T-helper 1 cell treated with Interleukin-12 subunit alpha and Interleukin-12 subunit beta and Interleukin-4 antibody, amounts not matched to agents 30 μg/mL and 1 μg/mL, for 36 hours (primary cell): ENCODE results near the gene ATOSA.

Source experiments
- H3K27ac Mint-ChIP-seq: one replicate; pipeline ENCODE4 v1.8.0; 2021; ENCODE audit warnings: mild to moderate bottlenecking, mixed read lengths
- H3K27me3 Mint-ChIP-seq: one replicate; pipeline ENCODE4 v1.8.0; 2021; ENCODE audit warnings: low read depth, mixed read lengths
- H3K36me3 Mint-ChIP-seq: one replicate; pipeline ENCODE4 v1.8.0; 2021; ENCODE audit warnings: low read depth, mixed read lengths
- H3K4me1 Mint-ChIP-seq: one replicate; pipeline ENCODE4 v1.8.0; 2021; ENCODE audit warnings: low read depth, mixed read lengths
- H3K4me3 Mint-ChIP-seq: one replicate; pipeline ENCODE4 v1.8.0; 2021; ENCODE audit warnings: mild to moderate bottlenecking, moderate library complexity, mixed read lengths
- H3K9me3 Mint-ChIP-seq: one replicate; pipeline ENCODE4 v1.8.0; 2021; ENCODE audit warnings: mixed read lengths

ATOSA gene

GRCh38 chr15:52679232-52680040 is at the start of gene ATOSA:
TSS of gene ATOSA (minus strand) at chr15:52679388. CDS start at chr15:52678021, 1,367 bp downstream.
- Mint-ChIP-seq H3K9me3 (no peaks in the 10 kb centered on the region), H3K27ac (peak within 1 kb of the TSS; percentile 100), H3K27me3 (no peaks in the 10 kb centered on the region), H3K36me3 (peaks cover 9% of the 10 kb centered on the region), H3K4me1 (peaks cover 32% of the 10 kb centered on the region), H3K4me3 (peak within 1 kb of the TSS; percentile 86)

- Mint-ChIP-seq H3K36me3 (no peaks in the 10 kb centered on the region), H3K4me3 (no peak overlapping the region), H3K27me3 (no peaks in the 10 kb centered on the region), H3K9me3 (no peaks in the 10 kb centered on the region), H3K27ac (no peak overlapping the region), H3K4me1 (peaks cover 22% of the 10 kb centered on the region)
Measured at GRCh38 chr15:52728899-52729298, 49.7 kb upstream of the ATOSA start.

- Mint-ChIP-seq H3K27ac (no peak overlapping the region), H3K9me3 (no peaks in the 10 kb centered on the region), H3K27me3 (peaks cover 2% of the 10 kb centered on the region), H3K4me3 (no peak overlapping the region), H3K4me1 (peaks cover 13% of the 10 kb centered on the region), H3K36me3 (no peaks in the 10 kb centered on the region)
Measured at GRCh38 chr15:52727815-52728214, 48.6 kb upstream of the ATOSA start.

- Mint-ChIP-seq H3K9me3 (no peaks in the 10 kb centered on the region), H3K4me3 (no peak overlapping the region), H3K27me3 (peaks cover 4% of the 10 kb centered on the region), H3K27ac (no peak overlapping the region), H3K4me1 (peaks cover 13% of the 10 kb centered on the region), H3K36me3 (no peaks in the 10 kb centered on the region)
Measured at GRCh38 chr15:52726195-52726594, 47.0 kb upstream of the ATOSA start.

GRCh38 chr15:52718551-52718950 is 39.4 kb upstream of the ATOSA start:
- Mint-ChIP-seq H3K27ac (no peak overlapping the region), H3K27me3 (peaks cover 4% of the 10 kb centered on the region), H3K4me3 (no peak overlapping the region), H3K9me3 (no peaks in the 10 kb centered on the region), H3K36me3 (no peaks in the 10 kb centered on the region), H3K4me1 (no peaks in the 10 kb centered on the region)

- Mint-ChIP-seq H3K4me1 (no peaks in the 10 kb centered on the region), H3K9me3 (no peaks in the 10 kb centered on the region), H3K27me3 (peaks cover 3% of the 10 kb centered on the region), H3K4me3 (no peak overlapping the region), H3K27ac (no peak overlapping the region), H3K36me3 (no peaks in the 10 kb centered on the region)
Measured at GRCh38 chr15:52717924-52718323, 38.7 kb upstream of the ATOSA start.

- Mint-ChIP-seq H3K4me3 (no peak overlapping the region), H3K9me3 (no peaks in the 10 kb centered on the region), H3K36me3 (no peaks in the 10 kb centered on the region), H3K27ac (no peak overlapping the region), H3K4me1 (no peaks in the 10 kb centered on the region), H3K27me3 (no peaks in the 10 kb centered on the region)
Measured at GRCh38 chr15:52717481-52717880, 38.3 kb upstream of the ATOSA start.

- Mint-ChIP-seq H3K27ac (no peak overlapping the region), H3K9me3 (no peaks in the 10 kb centered on the region), H3K36me3 (no peaks in the 10 kb centered on the region), H3K27me3 (no peaks in the 10 kb centered on the region), H3K4me1 (no peaks in the 10 kb centered on the region), H3K4me3 (no peak overlapping the region)
Measured at GRCh38 chr15:52716536-52716935, 37.3 kb upstream of the ATOSA start.

- peaks cover 2% of the 10 kb centered on the region for H3K4me1 Mint-ChIP-seq
- no peak overlapping the region for H3K27ac Mint-ChIP-seq
- H3K36me3 Mint-ChIP-seq: no peaks in the 10 kb centered on the region
- H3K27me3 Mint-ChIP-seq: no peaks in the 10 kb centered on the region
- H3K4me3 Mint-ChIP-seq: no peak overlapping the region
- H3K9me3 Mint-ChIP-seq: no peaks in the 10 kb centered on the region
Measured at GRCh38 chr15:52715411-52715810, 36.2 kb upstream of the ATOSA start.

GRCh38 chr15:52714968-52715367 is 35.8 kb upstream of the ATOSA start:
- Mint-ChIP-seq H3K4me1 (peaks cover 2% of the 10 kb centered on the region), H3K4me3 (no peak overlapping the region), H3K9me3 (no peaks in the 10 kb centered on the region), H3K27ac (no peak overlapping the region), H3K36me3 (no peaks in the 10 kb centered on the region), H3K27me3 (no peaks in the 10 kb centered on the region)

GRCh38 chr15:52710708-52711389 is 31.7 kb upstream of the ATOSA start:
- Mint-ChIP-seq H3K27me3 (peaks cover 4% of the 10 kb centered on the region), H3K9me3 (no peaks in the 10 kb centered on the region), H3K4me1 (peaks cover 2% of the 10 kb centered on the region), H3K36me3 (no peaks in the 10 kb centered on the region), H3K4me3 (no peak overlapping the region), H3K27ac (no peak overlapping the region)

GRCh38 chr15:52710050-52710707 is 31.0 kb upstream of the ATOSA start:
- Mint-ChIP-seq H3K27ac (no peak overlapping the region), H3K9me3 (no peaks in the 10 kb centered on the region), H3K36me3 (no peaks in the 10 kb centered on the region), H3K27me3 (peaks cover 4% of the 10 kb centered on the region), H3K4me1 (peaks cover 2% of the 10 kb centered on the region), H3K4me3 (no peak overlapping the region)

- Mint-ChIP-seq H3K36me3 (no peaks in the 10 kb centered on the region), H3K4me1 (peaks cover 2% of the 10 kb centered on the region), H3K9me3 (no peaks in the 10 kb centered on the region), H3K4me3 (no peak overlapping the region), H3K27ac (no peak overlapping the region), H3K27me3 (peaks cover 11% of the 10 kb centered on the region)
Measured at GRCh38 chr15:52709187-52709981, 30.2 kb upstream of the ATOSA start.

GRCh38 chr15:52706091-52706490 is 26.9 kb upstream of the ATOSA start:
- Mint-ChIP-seq H3K27ac (no peak overlapping the region), H3K4me3 (no peak overlapping the region), H3K4me1 (peaks cover 2% of the 10 kb centered on the region), H3K9me3 (no peaks in the 10 kb centered on the region), H3K36me3 (no peaks in the 10 kb centered on the region), H3K27me3 (peaks cover 29% of the 10 kb centered on the region)
